Measurements from ENCODE around the gene IL1RAPL2. TPM values are rescaled to one million over a fixed set of nuclear protein-coding genes. Genes with fewer than 3 reads are reported as not detected.

Gene IL1RAPL2
- polyA plus RNA-seq, 1 experiment, result not detected

GRCh38 chrX:105515561-105515960, 949.6 kb downstream of the IL1RAPL2 start:
- Histone ChIP-seq H3K36me3 (ENCODE audit: control insufficient read depth, insufficient read depth, low read length) (no peaks in the 10 kb centered on the region), H3K27me3 (ENCODE audit: control insufficient read depth, insufficient read depth, low read length) (no peaks in the 10 kb centered on the region), H3K4me3 (ENCODE audit: low read depth, low read length) (no peak overlapping the region)
- ChIA-PET CTCF (no interaction called here), POLR2A (no interaction called here)
- TF ChIP-seq CTCF (IDR thresholded peaks at IDR 0.05; ENCODE audit: insufficient read depth, low read depth, low read length), result no peak
- DNase-seq (ENCODE audit: low read depth), result no peak

- H3K4me3 ChIP-seq (ENCODE audit: low read depth, low read length), result no peak overlapping the region
- no peak for TF ChIP-seq CTCF (IDR thresholded peaks at IDR 0.05; ENCODE audit: insufficient read depth, low read depth, low read length)
- ChIA-PET CTCF (no interaction called here), POLR2A (no interaction called here)
- H3K27me3 ChIP-seq (ENCODE audit: control insufficient read depth, insufficient read depth, low read length), result no peaks in the 10 kb centered on the region
- H3K36me3 ChIP-seq (ENCODE audit: control insufficient read depth, insufficient read depth, low read length), result no peaks in the 10 kb centered on the region
- DNase-seq (ENCODE audit: low read depth), result no peak
Measured at GRCh38 chrX:105526431-105526830, 960.4 kb downstream of the IL1RAPL2 start.

GRCh38 chrX:105527759-105528158, 961.8 kb downstream of the IL1RAPL2 start:
- H3K4me3 ChIP-seq (ENCODE audit: low read depth, low read length), result no peak overlapping the region
- DNase-seq (ENCODE audit: low read depth), result no peak
- no peak for TF ChIP-seq CTCF (IDR thresholded peaks at IDR 0.05; ENCODE audit: insufficient read depth, low read depth, low read length)
- CTCF ChIA-PET, result no interaction called here
- POLR2A ChIA-PET, result no interaction called here
- no peaks in the 10 kb centered on the region for H3K27me3 ChIP-seq (ENCODE audit: control insufficient read depth, insufficient read depth, low read length)
- no peaks in the 10 kb centered on the region for H3K36me3 ChIP-seq (ENCODE audit: control insufficient read depth, insufficient read depth, low read length)

- TF ChIP-seq CTCF (IDR thresholded peaks at IDR 0.05; ENCODE audit: insufficient read depth, low read depth, low read length), result no peak
- ChIA-PET CTCF (no interaction called here), POLR2A (no interaction called here)
- Histone ChIP-seq H3K27me3 (ENCODE audit: control insufficient read depth, insufficient read depth, low read length) (no peaks in the 10 kb centered on the region), H3K4me3 (ENCODE audit: low read depth, low read length) (no peak overlapping the region), H3K36me3 (ENCODE audit: control insufficient read depth, insufficient read depth, low read length) (no peaks in the 10 kb centered on the region)
- DNase-seq (ENCODE audit: low read depth), result no peak
Measured at GRCh38 chrX:105533951-105534350, 968.0 kb downstream of the IL1RAPL2 start.

- POLR2A ChIA-PET, result no interaction called here
Measured at GRCh38 chrX:105543283-105543682, 977.3 kb downstream of the IL1RAPL2 start.

More at GRCh38 chrX:105543283-105543682, 977.3 kb downstream of the IL1RAPL2 start:
- no peaks in the 10 kb centered on the region for H3K27me3 ChIP-seq (ENCODE audit: control insufficient read depth, insufficient read depth, low read length)
- H3K36me3 ChIP-seq (ENCODE audit: control insufficient read depth, insufficient read depth, low read length), result no peaks in the 10 kb centered on the region
- DNase-seq (ENCODE audit: low read depth), result no peak
- no peak overlapping the region for H3K4me3 ChIP-seq (ENCODE audit: low read depth, low read length)
- TF ChIP-seq CTCF (IDR thresholded peaks at IDR 0.05; ENCODE audit: insufficient read depth, low read depth, low read length), result no peak
- CTCF ChIA-PET, result no interaction called here

Data from BJ (cell line).